Muscle layer of duodenum (tissue), 2 donors: Measurements from ENCODE around the gene A1BG.
A peak's percentile ranks its signal among the peaks of the same experiment; 100 is the strongest.

Experiments used
- H3K27ac ChIP-seq: one replicate; pipeline ENCODE4 v1.7.0; 2013; ENCODE audit warnings: mild to moderate bottlenecking, low read length
- H3K27me3 ChIP-seq: one replicate; pipeline ENCODE4 v1.7.0; 2013; ENCODE audit warnings: low read depth, mild to moderate bottlenecking, control low read depth, low read length
- H3K36me3 ChIP-seq, 2 donors: one replicate each; pipeline ENCODE4 v1.7.0; 2013; ENCODE audit warnings: low read length in 2 of 2, control low read depth in 1 of 2, mild to moderate bottlenecking in 1 of 2; ENCODE audit not compliant: insufficient read depth in 2 of 2, control insufficient read depth in 1 of 2
- H3K4me1 ChIP-seq, 2 donors: one replicate each; pipeline ENCODE4 v1.7.0; 2013; ENCODE audit warnings: low read length in 2 of 2, mild to moderate bottlenecking in 2 of 2, control low read depth in 1 of 2, moderate library complexity in 1 of 2; ENCODE audit not compliant: insufficient read depth in 2 of 2, control insufficient read depth in 1 of 2
- H3K4me3 ChIP-seq, 2 donors: one replicate each; pipeline ENCODE4 v1.7.0; 2013; ENCODE audit warnings: low read length in 2 of 2, low read depth in 1 of 2, mild to moderate bottlenecking in 1 of 2
- H3K9me3 ChIP-seq, 2 donors: one replicate each; pipeline ENCODE4 v1.7.0; 2013; ENCODE audit warnings: low read length in 2 of 2, control low read depth in 1 of 2, mild to moderate bottlenecking in 1 of 2; ENCODE audit not compliant: control insufficient read depth in 1 of 2
- donor health status: healthy.

A1BG gene

DNA sequence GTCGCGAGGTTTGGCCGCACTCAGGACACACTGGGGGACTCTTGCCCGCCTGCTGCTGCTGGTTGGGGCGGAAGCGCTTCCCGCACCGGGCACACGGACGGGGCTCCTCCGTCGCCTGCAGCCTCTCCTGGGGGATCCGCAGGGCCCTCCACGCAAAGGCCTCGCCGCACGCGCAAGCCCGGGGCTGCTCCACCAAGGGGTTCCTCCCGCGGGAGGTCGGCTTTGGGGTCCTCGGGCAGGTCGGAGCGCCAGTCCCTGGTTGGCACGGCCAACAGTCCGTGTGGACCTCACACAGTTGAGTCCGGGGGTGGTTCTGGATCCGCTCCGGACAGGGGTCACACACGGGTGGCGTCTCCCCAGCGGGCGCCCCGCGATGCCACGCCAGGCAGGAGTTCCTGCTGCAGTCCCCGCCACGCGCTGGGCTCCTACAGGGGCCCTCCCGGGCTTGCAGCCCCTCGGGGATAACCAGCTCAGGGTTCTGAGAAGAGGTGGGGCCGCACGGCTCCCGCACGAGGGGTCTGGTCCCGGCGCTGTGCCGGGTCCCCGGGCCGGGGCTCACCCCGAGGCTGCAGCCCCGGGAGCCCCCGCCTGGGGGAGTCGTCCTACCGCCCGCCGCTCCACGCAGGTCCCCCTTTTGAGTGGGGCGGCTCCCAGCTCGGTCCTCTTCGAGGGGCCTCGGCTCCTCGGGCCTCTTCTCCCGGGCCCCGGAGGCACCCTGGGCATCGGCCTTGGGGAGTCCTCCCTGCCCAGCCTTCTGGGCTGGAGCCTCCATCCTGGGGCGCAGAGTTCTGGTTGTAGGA, 15.5 kb upstream of the A1BG start:
- Histone ChIP-seq H3K4me3 (no peak overlapping the region), H3K4me1 (peaks cover 0 to 5% of the 10 kb centered on the region in 2 donors), H3K36me3 (peaks cover 0 to 8% of the 10 kb centered on the region in 2 donors), H3K27ac (no peak overlapping the region), H3K27me3 (no peaks in the 10 kb centered on the region), H3K9me3 (no peaks in the 10 kb centered on the region)

DNA sequence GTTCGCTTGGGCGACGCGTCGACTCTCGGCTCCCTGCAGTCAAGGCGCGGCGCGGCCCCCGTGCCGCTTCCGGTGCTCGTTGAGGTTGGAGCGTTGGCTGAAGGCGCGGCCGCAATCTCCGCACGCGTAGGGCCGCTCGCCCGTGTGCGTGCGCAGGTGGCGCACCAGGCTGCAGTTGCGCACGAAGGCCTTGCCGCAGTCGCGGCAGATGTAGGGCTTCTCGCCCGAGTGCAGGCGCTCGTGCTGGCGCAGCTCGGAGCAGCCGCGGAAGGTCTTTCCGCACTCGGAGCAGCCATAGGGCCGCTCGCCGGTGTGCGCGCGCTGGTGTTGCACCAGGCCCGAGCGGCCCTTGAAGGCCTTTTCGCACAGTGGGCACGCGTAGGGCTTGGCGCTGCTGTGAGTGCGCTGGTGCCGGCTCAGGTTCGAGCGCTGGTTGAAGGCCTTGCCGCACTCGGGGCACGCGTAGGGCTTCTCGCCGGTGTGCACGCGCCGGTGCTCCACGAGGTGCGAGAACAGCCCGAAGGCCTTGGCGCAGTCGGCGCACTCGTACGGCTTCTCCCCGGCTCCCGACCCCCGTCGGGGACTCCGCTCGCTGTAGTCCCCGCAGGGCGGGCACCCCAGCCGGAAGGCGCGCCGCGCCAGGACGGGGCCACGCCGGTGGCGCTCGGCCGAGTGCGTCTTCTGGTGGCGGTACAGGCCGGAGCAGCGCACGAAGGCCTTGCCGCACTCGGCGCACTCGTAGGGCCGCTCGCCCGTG, 14.6 kb upstream of the A1BG start:
- peaks cover 0 to 8% of the 10 kb centered on the region in 2 donors for H3K36me3 ChIP-seq
- no peak overlapping the region for H3K4me3 ChIP-seq
- no peaks in the 10 kb centered on the region for H3K27me3 ChIP-seq
- H3K4me1 ChIP-seq, result peaks cover 0 to 5% of the 10 kb centered on the region in 2 donors
- no peaks in the 10 kb centered on the region for H3K9me3 ChIP-seq
- no peak overlapping the region for H3K27ac ChIP-seq

DNA sequence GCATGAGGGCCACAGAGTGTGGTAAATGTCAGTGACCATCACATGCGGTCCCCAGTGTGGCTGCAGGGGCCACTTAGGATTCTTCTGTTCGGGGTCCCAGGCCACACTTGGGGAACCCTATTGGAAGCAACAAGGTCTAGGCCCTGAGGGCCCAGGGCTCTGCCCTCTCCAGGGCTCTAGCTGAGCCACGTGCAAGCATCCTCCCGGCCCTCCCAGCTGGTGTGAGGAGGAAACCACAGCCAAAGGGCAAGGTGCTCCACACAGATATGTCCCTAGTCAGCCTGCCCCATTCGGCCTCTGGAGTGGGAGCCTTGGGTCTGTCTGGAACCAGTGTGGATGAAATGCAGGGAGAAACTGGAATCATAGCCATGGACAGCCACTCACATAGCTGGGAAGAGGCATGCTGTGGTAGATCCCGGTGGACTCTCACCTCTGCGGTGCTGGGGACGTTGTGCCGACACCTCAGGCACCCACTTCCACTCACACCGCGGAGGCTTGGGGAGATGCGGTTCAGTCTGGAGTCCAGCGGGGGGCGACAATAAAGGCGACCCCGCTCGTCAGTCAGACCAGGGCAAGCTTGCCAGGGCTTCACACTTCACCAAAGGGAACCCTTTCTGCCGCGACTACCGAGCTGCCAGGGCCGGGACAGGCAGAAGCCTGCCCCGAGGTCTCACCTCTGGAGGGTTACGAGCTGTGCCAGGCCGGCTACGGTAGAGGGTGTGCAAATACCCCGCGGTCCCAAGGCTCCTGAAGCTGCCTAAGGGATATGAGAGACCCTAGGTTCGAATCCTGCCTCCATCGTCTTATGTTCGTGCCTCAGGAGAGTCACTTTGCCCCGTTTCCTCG, 13.5 kb upstream of the A1BG start:
- Histone ChIP-seq H3K27ac (no peak overlapping the region), H3K4me3 (no peak overlapping the region), H3K36me3 (peaks cover 0 to 8% of the 10 kb centered on the region in 2 donors), H3K27me3 (no peaks in the 10 kb centered on the region), H3K9me3 (no peaks in the 10 kb centered on the region), H3K4me1 (peaks cover 0 to 5% of the 10 kb centered on the region in 2 donors)

GRCh38 chr19:58364146-58364545, 10.9 kb upstream of the A1BG start:
- no peak overlapping the region for H3K27ac ChIP-seq
- no peaks in the 10 kb centered on the region for H3K27me3 ChIP-seq
- H3K9me3 ChIP-seq, result no peaks in the 10 kb centered on the region
- H3K4me3 ChIP-seq, result no peak overlapping the region
- H3K36me3 ChIP-seq, result peaks cover 0 to 8% of the 10 kb centered on the region in 2 donors
- H3K4me1 ChIP-seq, result peaks cover 0 to 11% of the 10 kb centered on the region in 2 donors

DNA sequence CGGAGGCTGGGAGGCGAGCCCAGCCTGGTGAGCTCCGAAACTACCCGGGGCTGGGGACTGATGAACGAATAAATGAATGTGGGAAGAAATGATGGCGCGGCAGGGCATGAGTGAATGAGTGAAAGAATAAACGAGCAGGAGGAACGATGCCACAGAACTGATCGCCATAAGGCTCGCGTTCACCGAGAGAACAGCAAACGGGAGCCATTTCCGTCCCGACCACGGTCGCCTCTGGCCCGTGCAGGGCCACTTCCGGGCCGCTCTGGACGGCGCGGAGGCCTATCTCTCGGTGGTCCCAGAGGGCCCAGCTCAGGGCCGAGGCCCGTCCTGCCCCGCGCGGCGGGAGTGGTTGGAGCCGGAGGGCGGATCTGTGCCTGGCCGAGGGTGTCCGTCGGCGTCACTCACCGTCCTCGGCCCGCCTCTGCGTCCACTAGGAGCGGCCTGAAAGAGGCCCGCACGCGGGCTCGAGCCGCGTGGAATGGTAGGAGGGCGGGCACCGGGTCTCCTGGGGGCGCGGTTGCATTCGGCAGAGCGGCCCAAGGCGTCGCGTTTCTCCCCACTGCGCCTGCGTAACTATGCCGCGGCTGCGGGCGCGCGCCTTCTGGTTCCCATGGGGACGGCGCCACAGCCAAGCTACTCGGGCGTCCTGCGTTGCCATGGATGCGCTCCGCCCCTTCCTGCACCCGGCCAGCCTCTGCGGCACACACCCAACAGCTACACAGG, 9.1 kb upstream of the A1BG start, which contains the start of gene ZNF497:
Gene ZNF497 (minus strand): TSS at position 480 of the 723 bp plus-strand sequence. CDS start 5,116 bp downstream, outside the sequence.
- Histone ChIP-seq H3K27me3 (no peaks in the 10 kb centered on the region), H3K4me3 (peak within 1 kb of the TSS; percentile 86 to 88), H3K9me3 (no peaks in the 10 kb centered on the region), H3K27ac (peak within 1 kb of the TSS; percentile 96), H3K4me1 (peaks cover 0 to 9% of the 10 kb centered on the region in 2 donors), H3K36me3 (peaks cover 0 to 8% of the 10 kb centered on the region in 2 donors)

DNA sequence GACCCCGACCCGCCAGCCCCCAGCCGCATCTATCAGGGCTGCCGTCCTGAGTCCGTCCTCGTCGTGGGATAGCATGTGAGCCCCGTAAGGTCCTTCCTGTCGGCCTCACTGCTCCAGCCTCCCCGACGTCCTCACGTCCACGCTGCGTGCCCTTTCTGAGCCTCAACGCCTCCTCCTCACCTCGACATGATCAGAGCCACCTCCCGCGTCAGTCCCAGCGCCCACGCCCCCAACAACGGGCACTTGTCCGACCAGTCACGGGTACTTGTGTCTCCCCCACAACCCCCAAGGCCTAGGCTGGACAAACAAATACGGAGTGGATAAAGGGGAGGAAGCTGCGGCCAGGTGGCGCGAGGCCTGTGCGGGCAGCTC, 8.6 kb upstream of the A1BG start:
- Histone ChIP-seq H3K27me3 (no peaks in the 10 kb centered on the region), H3K9me3 (no peaks in the 10 kb centered on the region), H3K27ac (peak overlapping the region; percentile 96), H3K4me3 (peak overlapping the region; percentile 86 to 88), H3K36me3 (peaks cover 0 to 8% of the 10 kb centered on the region in 2 donors), H3K4me1 (peaks cover 0 to 12% of the 10 kb centered on the region in 2 donors)

GRCh38 chr19:58357481-58358145, 4.3 kb upstream of the A1BG start:
- Histone ChIP-seq H3K4me1 (peaks cover 0 to 25% of the 10 kb centered on the region in 2 donors), H3K4me3 (peak overlapping the region in 1 of 2 donors; percentile 58), H3K36me3 (no peaks in the 10 kb centered on the region), H3K27ac (no peak overlapping the region), H3K27me3 (peaks cover 9% of the 10 kb centered on the region), H3K9me3 (no peaks in the 10 kb centered on the region)

DNA sequence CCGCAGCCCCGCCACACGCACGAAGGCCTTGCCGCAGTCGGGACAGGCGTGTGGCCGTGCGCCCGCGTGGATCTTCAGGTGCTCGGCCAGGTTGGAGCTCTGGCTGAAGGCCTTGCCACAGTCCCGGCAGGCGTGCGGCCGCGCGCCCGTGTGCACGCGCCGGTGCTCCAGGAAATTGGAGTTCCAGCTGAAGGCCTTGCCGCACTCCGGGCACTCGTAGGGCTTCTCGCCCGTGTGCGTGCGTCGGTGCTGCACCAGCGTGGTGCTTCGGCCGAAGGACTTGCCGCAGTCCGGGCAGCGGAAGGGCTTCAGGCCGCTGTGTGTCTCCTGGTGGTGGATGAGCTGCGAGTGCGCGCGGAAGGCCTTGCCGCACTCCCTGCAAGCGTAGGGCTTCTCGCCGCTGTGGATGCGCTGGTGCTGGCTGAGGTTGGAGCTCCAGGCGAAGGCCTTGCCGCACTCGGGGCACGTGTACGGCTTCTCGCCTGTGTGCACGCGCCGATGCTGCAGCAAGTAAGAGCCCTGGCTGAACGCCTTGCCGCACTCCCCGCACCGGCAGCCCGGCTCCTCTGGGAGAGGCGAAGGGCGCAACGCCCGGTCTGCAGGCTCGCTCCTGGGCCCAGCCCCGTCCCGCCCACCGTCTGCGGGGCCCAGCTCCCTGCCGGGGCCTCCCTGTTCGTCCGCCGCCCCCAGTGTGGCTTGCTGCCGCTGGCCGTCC, 3.6 kb upstream of the A1BG start:
- Histone ChIP-seq H3K27ac (no peak overlapping the region), H3K4me1 (peaks cover 0 to 25% of the 10 kb centered on the region in 2 donors), H3K9me3 (no peaks in the 10 kb centered on the region), H3K27me3 (peaks cover 14% of the 10 kb centered on the region), H3K36me3 (no peaks in the 10 kb centered on the region), H3K4me3 (peak overlapping the region in 1 of 2 donors; percentile 58)

DNA sequence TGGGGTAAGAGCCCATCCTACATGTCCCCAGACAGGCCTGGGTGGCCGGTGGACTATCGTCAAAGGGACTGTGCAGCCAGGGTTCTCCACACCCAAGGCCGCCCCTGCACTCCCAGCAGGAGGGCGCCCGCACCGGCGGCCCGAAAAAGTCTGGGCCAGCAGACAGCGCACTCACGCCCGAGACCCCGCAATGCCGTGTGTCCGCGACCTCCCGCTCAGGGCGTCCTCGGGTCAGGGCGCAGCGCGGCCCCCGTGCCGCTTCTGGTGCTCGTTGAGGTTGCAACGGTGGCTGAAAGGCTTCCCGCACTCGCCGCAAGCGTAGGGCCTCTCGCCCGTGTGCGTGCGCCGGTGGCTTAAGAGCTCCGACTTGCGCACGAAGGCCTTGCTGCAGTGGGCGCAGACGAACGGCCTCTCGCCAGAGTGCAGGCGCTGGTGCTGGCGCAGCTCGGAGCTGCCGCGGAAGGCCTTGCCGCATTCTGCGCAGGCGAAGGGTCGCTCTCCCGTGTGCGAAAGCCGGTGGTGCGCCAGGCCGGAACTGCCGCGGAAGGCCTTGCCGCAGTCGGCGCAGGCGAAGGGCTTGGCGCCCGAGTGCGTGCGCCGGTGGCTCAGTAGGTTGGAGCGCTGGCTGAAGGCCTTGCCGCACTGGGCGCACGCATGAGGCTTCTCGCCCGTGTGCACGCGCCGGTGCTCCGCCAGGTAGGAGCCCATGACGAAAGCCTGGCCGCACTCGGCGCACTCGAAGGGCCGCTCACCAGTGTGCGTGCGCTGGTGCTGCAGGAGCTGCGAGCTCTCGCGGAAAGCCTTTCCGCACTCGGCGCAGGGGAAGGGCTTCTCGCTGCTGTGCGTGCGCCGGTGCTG, 2.8 kb upstream of the A1BG start:
- peak overlapping the region in 1 of 2 donors; percentile 58 for H3K4me3 ChIP-seq

More for the DNA sequence above, 2.8 kb upstream of the A1BG start:
- peaks cover 14% of the 10 kb centered on the region for H3K27me3 ChIP-seq
- no peaks in the 10 kb centered on the region for H3K9me3 ChIP-seq
- H3K4me1 ChIP-seq, result peaks cover 0 to 19% of the 10 kb centered on the region in 2 donors
- no peak overlapping the region for H3K27ac ChIP-seq
- no peaks in the 10 kb centered on the region for H3K36me3 ChIP-seq
